GM10266 (cell line): ENCODE results near the gene STK38.

Experiments
- DNase-seq: peaks from one replicate; pipeline ENCODE4 v3.0.0; 2012; ENCODE audit errors: extremely low spot score
- TF ChIP-seq, protein P1 (sequence below): IDR thresholded peaks from 2 replicates; pipeline ENCODE4 v1.5.1; 2012; ENCODE audit warnings: mild to moderate bottlenecking, low read depth; ENCODE audit not compliant: control insufficient read depth, insufficient read depth; ENCODE audit errors: missing control alignments

The STK38 gene

DNA sequence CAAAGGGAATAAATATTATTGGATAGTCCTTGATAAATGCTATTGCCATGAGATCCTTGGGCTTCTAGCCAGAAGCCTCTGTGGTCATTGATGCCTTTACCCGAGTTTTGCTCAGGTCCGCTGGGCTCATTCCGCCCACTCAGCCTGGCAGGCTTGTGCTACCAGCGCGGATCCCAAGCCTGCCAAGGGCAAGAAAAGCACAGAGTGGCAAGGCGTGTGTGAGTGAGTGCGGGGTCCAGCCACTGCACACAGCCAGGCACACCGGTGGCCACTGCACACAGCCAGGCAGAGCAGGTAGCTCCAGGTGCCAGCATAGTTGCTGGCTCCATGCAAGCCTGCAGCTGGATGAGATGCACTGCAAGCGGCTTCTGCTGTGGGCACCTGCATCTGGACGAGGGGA lies 38.7 kb downstream of the STK38 start:
- DNase-seq: no peak
- TF ChIP-seq, protein P1, sequence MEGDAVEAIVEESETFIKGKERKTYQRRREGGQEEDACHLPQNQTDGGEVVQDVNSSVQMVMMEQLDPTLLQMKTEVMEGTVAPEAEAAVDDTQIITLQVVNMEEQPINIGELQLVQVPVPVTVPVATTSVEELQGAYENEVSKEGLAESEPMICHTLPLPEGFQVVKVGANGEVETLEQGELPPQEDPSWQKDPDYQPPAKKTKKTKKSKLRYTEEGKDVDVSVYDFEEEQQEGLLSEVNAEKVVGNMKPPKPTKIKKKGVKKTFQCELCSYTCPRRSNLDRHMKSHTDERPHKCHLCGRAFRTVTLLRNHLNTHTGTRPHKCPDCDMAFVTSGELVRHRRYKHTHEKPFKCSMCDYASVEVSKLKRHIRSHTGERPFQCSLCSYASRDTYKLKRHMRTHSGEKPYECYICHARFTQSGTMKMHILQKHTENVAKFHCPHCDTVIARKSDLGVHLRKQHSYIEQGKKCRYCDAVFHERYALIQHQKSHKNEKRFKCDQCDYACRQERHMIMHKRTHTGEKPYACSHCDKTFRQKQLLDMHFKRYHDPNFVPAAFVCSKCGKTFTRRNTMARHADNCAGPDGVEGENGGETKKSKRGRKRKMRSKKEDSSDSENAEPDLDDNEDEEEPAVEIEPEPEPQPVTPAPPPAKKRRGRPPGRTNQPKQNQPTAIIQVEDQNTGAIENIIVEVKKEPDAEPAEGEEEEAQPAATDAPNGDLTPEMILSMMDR: no peak

DNA sequence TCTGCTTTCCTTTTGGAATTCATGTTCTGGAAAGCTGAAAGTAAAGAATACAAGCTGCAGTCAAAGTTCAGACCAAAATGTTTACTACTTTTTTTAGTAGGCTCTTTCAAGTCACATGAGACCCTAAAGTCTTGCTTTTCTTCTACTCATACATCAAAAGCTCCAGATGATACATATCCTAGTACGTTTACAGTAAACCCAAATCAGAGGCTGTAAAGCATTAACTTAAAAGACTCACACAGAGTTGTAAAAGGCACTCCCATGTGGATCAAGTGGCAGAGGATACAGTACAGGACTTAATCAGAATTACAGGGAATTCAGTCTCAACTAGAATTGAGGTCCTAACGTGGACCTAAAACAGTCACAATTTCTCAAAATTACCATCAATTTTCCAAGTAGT lies 40.7 kb downstream of the STK38 start:
- TF ChIP-seq, protein P1: no peak

DNA sequence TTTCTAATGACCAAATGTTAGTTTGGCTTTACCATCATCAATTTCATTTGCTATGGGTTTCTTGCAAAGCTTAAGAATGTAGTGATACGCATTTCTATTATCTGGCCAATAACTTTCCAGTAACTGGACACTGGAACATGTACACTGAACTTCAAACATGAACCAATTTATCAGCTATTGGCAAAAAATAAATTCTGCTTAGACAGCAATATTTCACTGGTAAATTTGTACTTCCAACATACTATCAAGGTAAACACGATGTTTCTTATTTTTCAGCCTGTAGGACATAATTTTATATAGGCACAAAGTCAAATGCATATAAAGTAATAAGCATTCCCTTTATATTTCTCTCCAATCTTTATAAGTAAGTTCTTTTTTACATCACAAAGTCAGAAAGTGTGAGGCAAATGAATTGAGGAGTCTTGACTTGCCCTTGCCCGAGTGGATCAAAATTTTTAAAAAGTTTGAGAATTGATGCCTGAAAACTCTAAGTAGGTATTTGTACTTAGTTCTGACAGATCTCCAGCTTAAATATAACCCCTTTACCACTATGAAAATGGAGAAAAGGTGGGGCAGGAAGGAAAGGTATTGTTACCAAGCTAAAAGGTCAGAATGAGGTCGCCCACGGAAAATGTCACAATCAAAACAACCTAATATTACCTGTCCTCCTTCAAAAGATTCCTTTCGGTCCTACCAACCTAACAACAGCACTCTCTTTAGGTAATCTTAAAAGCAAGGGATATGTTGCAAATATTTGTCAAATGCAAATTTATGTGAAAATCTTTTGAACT lies 41.3 kb downstream of the STK38 start:
- TF ChIP-seq, protein P1: no peak
- DNase-seq: no peak

More for the DNA sequence above, 40.7 kb downstream of the STK38 start:
- no peak for DNase-seq

DNA sequence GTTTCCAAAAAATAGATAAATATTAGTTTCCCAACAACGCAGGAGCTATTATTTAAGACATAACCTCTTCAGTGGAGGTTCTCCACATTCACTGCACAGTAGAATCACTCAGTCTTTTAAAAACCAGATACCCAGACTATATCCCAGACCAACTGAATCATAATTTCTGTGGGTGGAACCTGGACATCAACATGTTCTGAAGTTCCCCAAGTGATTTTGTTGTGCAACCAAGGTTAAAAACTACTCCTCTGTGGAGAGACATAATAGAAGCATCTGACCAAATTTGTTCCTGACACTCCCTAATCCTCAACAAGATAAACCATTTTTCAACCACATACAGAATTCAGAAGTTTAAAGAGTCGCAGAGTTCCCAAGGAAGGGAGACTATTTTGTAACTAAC lies 42.3 kb downstream of the STK38 start:
- TF ChIP-seq, protein P1: no peak

DNA sequence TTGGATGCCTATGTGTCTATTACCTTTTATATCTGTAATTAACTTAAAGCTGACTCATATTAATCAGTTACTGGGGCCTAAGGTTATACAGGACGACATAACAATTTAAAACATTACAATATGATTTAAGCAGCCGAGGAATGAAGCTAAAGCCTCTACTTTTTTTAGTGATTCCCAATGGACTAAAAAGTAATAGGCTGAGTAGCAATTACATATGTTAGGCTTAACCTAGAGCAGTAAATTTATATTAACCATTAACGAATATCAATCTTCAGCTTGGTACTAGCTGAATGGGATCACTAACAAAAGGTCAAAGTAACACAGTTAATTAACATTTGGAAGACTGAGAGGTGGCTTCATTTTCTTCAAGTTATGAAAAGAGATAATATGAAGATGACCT lies 43.1 kb downstream of the STK38 start:
- no peak for DNase-seq
- TF ChIP-seq, protein P1: no peak

More for the DNA sequence above, 42.3 kb downstream of the STK38 start:
- DNase-seq: no peak

DNA sequence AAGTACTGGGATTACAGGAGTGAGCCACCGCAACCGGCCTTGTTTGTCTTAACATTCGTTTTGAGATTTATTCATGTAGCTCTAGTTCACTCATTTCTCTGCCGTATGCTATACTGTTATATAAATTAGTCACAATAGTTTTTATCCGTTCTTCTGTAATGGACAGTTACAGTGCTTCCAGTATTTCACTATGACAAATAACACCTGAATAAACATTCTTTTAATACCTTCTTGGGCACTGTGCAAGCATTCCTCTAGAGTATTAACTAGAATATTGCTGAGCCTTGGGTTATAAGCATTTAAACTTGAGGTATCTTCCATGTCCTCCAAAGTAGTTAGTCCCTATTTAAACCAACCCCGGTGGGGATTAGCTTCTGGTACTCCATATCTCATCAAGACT lies 45.6 kb downstream of the STK38 start:
- TF ChIP-seq, protein P1: no peak
- no peak for DNase-seq

DNA sequence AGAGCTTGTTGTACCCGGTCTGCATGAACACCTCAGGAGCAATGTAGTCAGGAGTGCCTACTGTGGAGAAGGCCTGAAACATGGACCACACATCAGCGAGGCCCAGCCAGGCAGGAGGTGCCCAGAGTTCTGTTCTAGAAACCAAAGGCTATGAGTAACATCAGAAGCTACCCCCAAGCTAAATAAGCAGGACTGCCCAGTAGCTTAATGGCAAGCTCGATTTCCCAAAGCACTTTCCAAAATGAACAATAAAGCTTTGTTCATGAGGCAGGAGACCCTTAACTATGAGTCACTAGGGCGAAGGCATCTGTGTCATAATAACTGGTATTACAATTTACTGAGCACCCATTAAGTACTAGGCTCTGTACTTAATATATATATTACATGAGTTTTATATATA lies 47.4 kb downstream of the STK38 start:
- TF ChIP-seq, protein P1: no peak
- DNase-seq: no peak
